BE2C (cell line): Measurements from ENCODE around the gene SLC30A3.
A peak's percentile ranks its signal among the peaks of the same experiment; 100 is the strongest.

Source experiments
- DNase-seq: peaks from one replicate; pipeline ENCODE4 v3.0.0-alpha.2; 2020
- H3K27me3 ChIP-seq: fragments of 250-450 bp; sonication (Bioruptor Pico); 2 replicates; pipeline ENCODE4 v1.5.1; 2020; ENCODE audit warnings: mild to moderate bottlenecking
- H3K36me3 ChIP-seq: fragments of 250-450 bp; sonication (Bioruptor Pico); 2 replicates; pipeline ENCODE4 v1.5.1; 2020; ENCODE audit warnings: mild to moderate bottlenecking
- H3K4me1 ChIP-seq: fragments of 250-450 bp; sonication (Bioruptor Pico); 2 replicates; pipeline ENCODE4 v1.5.1; 2020
- H3K4me3 ChIP-seq: 2 replicates; pipeline ENCODE4 v1.5.1; 2011; ENCODE audit warnings: low read depth, low read length
- H3K9me3 ChIP-seq: fragments of 250-450 bp; sonication (Bioruptor Pico); 2 replicates; pipeline ENCODE4 v1.5.1; 2020
- CTCF ChIP-seq: IDR thresholded peaks from 2 replicates; pipeline ENCODE4 v1.5.1; 2012; ENCODE audit warnings: mild to moderate bottlenecking, low read depth, low read length

SLC30A3 gene

GRCh38 chr2:27218614-27219013 lies 44.2 kb downstream of the SLC30A3 start:
- peak overlapping the region; percentile 73 for H3K4me3 ChIP-seq
- no peak for DNase-seq

GRCh38 chr2:27217173-27218121 lies 45.4 kb downstream of the SLC30A3 start, which contains the start of gene CAD:
Gene CAD, plus strand, starts transcription at chr2:27217369. Its CDS starts 183 bp downstream, at chr2:27217552.
- Histone ChIP-seq H3K9me3 (no peaks in the 10 kb centered on the region), H3K27me3 (no peaks in the 10 kb centered on the region), H3K4me3 (peak within 1 kb of the TSS; percentile 73), H3K36me3 (peaks cover 57% of the 10 kb centered on the region), H3K4me1 (peaks cover 9% of the 10 kb centered on the region)
- 0 out of 2 replicates have a peak, but pooled peaks have one; percentile 10 for TF ChIP-seq CTCF
- peak; percentile 95 for DNase-seq

More at GRCh38 chr2:27218614-27219013, 44.2 kb downstream of the SLC30A3 start:
- Histone ChIP-seq H3K4me1 (peaks cover 9% of the 10 kb centered on the region), H3K36me3 (peaks cover 69% of the 10 kb centered on the region), H3K27me3 (no peaks in the 10 kb centered on the region), H3K9me3 (no peaks in the 10 kb centered on the region)
- no peak for TF ChIP-seq CTCF

- Histone ChIP-seq H3K4me1 (peaks cover 9% of the 10 kb centered on the region), H3K36me3 (peaks cover 49% of the 10 kb centered on the region), H3K27me3 (no peaks in the 10 kb centered on the region), H3K4me3 (peak overlapping the region; percentile 73), H3K9me3 (no peaks in the 10 kb centered on the region)
- DNase-seq = no peak
- TF ChIP-seq CTCF = no peak
These were observed 46.3 kb downstream of the SLC30A3 start for GRCh38 chr2:27216416-27217137.

GRCh38 chr2:27214941-27215340 lies 47.9 kb downstream of the SLC30A3 start:
- no peak overlapping the region for H3K4me3 ChIP-seq
- H3K27me3 ChIP-seq = no peaks in the 10 kb centered on the region
- peaks cover 10% of the 10 kb centered on the region for H3K4me1 ChIP-seq
- H3K9me3 ChIP-seq = no peaks in the 10 kb centered on the region
- TF ChIP-seq CTCF = no peak
- DNase-seq = no peak
- H3K36me3 ChIP-seq = peaks cover 35% of the 10 kb centered on the region

- H3K4me1 ChIP-seq = peaks cover 5% of the 10 kb centered on the region; the same call in 1 of the 2 replicates
- DNase-seq = no peak
These were observed 50.0 kb downstream of the SLC30A3 start for GRCh38 chr2:27212626-27213471.

More at GRCh38 chr2:27212626-27213471, 50.0 kb downstream of the SLC30A3 start:
- Histone ChIP-seq H3K4me3 (peak overlapping the region; percentile 77), H3K36me3 (peaks cover 38% of the 10 kb centered on the region), H3K9me3 (no peaks in the 10 kb centered on the region), H3K27me3 (no peaks in the 10 kb centered on the region)
- TF ChIP-seq CTCF = no peak
